WI38 (cell line): Measurements from ENCODE around the gene NCOA1.

Experiments used
- H3K4me3 ChIP-seq: 2 replicates; pipeline ENCODE4 v1.5.1; 2011; ENCODE audit warnings: low read depth, mild to moderate bottlenecking, control low read depth, low read length
- CTCF ChIP-seq: IDR thresholded peaks from 2 replicates; pipeline ENCODE4 v1.5.1; 2012; ENCODE audit warnings: low read depth, mild to moderate bottlenecking, control low read depth, low read length

The NCOA1 gene

GRCh38 chr2:24623535-24623934, 132.5 kb downstream of the NCOA1 start:
- TF ChIP-seq CTCF = no peak
- H3K4me3 ChIP-seq = no peak overlapping the region

GRCh38 chr2:24625728-24626127, 134.7 kb downstream of the NCOA1 start:
- no peak overlapping the region for H3K4me3 ChIP-seq
- no peak for TF ChIP-seq CTCF

DNA sequence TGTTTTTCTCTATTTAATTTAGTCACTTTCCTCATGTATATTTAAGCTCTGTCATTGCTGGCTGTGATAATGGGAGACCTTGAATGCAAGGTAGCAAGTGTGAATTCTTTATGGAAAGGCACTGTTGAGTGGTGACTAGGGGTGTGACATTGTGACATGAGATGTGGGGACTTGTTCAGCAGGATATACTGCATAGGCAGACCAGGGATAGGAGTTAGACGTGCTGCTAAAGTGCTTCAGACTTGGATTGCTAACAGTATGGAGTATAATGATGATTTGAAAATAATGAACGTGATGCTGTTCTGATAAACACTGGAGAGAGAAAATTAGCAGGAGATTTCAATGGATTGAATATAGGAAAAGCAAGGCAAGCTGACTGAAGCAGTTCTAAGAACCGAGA, 135.1 kb downstream of the NCOA1 start:
- TF ChIP-seq CTCF = no peak
- H3K4me3 ChIP-seq = no peak overlapping the region

DNA sequence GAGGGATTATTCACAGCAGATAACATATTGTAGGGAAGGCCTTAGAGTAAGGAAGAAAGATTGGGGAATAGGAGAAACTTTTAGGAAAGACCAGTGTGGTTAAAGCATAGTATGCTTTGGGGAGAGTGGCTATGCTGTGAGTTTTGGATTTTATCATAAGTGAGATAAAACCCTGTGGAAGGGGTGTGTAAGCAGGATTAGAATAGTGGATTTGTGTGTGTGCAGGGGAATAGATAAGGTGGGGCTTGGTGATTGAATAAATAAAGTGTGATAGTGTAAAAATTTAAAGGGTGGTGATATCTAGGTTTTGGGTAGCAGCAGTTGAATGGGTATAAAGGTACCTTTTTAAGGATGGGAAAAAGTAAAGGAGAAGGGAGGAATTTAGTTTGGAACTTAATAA, 137.7 kb downstream of the NCOA1 start:
- H3K4me3 ChIP-seq = no peak overlapping the region

DNA sequence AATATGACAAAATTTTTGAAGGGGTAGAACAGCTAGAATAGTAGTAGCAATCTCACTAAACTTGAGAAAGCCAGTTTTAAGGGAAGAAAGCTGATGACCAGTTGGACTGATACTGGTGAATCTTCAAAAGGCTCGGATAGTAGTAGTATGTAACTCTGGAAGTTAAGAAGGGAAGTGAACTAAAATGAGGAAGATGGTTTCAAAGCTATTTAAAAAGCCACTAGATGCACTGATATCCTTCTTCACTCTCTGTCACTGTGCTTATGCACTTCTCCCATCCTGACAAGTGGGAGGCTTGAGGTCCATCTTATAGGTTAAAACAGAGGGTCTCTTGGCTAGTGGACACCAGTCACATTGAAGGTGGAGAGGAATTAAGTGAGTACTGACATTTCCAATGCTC, 141.1 kb downstream of the NCOA1 start:
- no peak for TF ChIP-seq CTCF
- H3K4me3 ChIP-seq = no peak overlapping the region

More for the DNA sequence above, 137.7 kb downstream of the NCOA1 start:
- TF ChIP-seq CTCF = no peak

DNA sequence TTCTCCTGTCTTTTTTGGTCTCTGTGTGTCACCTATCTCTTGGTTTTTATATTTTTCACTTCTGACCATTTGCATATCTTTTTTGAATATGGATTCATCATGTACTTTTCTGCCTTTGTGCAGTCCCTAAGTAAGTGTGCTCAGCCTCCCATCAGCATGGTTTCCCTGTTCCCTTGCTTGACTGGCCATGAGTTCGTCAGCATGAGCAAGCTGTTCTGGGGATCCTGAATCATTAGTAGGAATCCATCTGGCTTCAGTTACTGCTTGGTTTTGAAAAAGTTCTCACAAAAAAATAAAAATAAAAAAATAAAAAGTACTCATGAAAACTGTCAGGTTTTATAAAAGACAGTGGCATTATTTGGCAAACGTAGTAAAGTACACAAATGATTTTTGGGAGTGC, 144.1 kb downstream of the NCOA1 start:
- TF ChIP-seq CTCF = no peak

DNA sequence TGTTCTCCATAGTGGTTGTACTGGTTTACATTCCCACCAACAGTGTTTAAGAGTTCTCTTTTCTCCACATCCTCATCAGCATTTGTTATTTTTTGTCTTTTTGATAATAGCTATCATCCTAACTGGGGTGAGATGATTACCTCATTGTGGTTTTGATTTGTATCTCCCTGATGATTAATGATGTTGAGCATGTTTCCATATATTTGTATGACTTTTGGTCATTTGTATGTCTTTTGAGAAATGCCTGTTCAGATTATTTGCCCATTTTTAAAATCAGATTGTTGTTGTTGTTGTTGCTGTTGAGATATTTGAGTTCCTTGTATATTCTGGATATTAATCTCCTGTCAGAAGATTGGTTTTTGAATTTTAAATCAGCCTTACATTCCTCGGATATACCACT, 147.5 kb downstream of the NCOA1 start:
- TF ChIP-seq CTCF = no peak
- no peak overlapping the region for H3K4me3 ChIP-seq

More for the DNA sequence above, 144.1 kb downstream of the NCOA1 start:
- no peak overlapping the region for H3K4me3 ChIP-seq
